Caco-2 (cell line): ENCODE measurements around the gene METTL24. TPM values are rescaled to one million over a fixed set of nuclear protein-coding genes. Genes with fewer than 3 reads are reported as not detected.

Experiments used
- BruUV-seq: library from RNA; stranded (reverse); fragments of 400-500 nt; replicated peaks from 2 replicates; lab custom pipeline; 2021; lab: Mats Ljungman, UMichigan
- CTCF ChIA-PET: fragments of 300-600 bp; sonication (Branson Sonifier 250); formaldehyde crosslinking; loops from one replicate; lab custom pipeline; 2022; ENCODE audit warnings: antibody characterized with exemption; lab: Charles Lee
- POLR2A ChIA-PET: fragments of 300-600 bp; sonication (Branson Sonifier 250); formaldehyde crosslinking; loops from one replicate; lab custom pipeline; 2022; ENCODE audit warnings: antibody characterized with exemption; lab: Charles Lee
- DNase-seq, 2 experiments: peaks; one replicate each; pipeline versions ENCODE4 v3.0.0 to v3.0.0-alpha.2; 2020 to 2022
- H3K27me3 ChIP-seq: replicated peaks from 2 replicates; pipeline ENCODE4 v1.6.0; 2011; ENCODE audit warnings: low read length; ENCODE audit not compliant: control insufficient read depth, insufficient read depth
- H3K36me3 ChIP-seq: 2 replicates; pipeline ENCODE4 v1.5.1; 2011; ENCODE audit warnings: low read length; ENCODE audit not compliant: control insufficient read depth, insufficient read depth
- H3K4me1 ChIP-seq: fragments of 250-450 bp; sonication (Bioruptor Pico); 2 replicates; pipeline ENCODE4 v1.5.1; 2020; ENCODE audit warnings: mild to moderate bottlenecking
- H3K4me3 ChIP-seq: 2 replicates; pipeline ENCODE4 v1.5.1; 2011; ENCODE audit warnings: low read depth, mild to moderate bottlenecking, control low read depth, low read length
- H3K9me3 ChIP-seq: fragments of 250-450 bp; sonication (Bioruptor Pico); 2 replicates; pipeline ENCODE4 v1.5.1; 2020; ENCODE audit warnings: mild to moderate bottlenecking, moderate library complexity
- H3K27ac Mint-ChIP-seq: one replicate; pipeline ENCODE4 v1.8.0; 2022; ENCODE audit warnings: mixed read lengths; ENCODE audit not compliant: unreplicated experiment
- H3K27me3 Mint-ChIP-seq: one replicate; pipeline ENCODE4 v1.8.0; 2022; ENCODE audit warnings: mixed read lengths; ENCODE audit not compliant: insufficient read depth, unreplicated experiment
- H3K36me3 Mint-ChIP-seq: one replicate; pipeline ENCODE4 v1.8.0; 2022; ENCODE audit warnings: mild to moderate bottlenecking, mixed read lengths; ENCODE audit not compliant: insufficient read depth, unreplicated experiment
- H3K4me1 Mint-ChIP-seq: one replicate; pipeline ENCODE4 v1.8.0; 2022; ENCODE audit warnings: low read depth, mixed read lengths; ENCODE audit not compliant: unreplicated experiment
- H3K4me3 Mint-ChIP-seq: one replicate; pipeline ENCODE4 v1.8.0; 2022; ENCODE audit warnings: mild to moderate bottlenecking, moderate library complexity, mixed read lengths; ENCODE audit not compliant: unreplicated experiment
- H3K9me3 Mint-ChIP-seq: one replicate; pipeline ENCODE4 v1.8.0; 2022; ENCODE audit warnings: mixed read lengths; ENCODE audit not compliant: unreplicated experiment
- intact Hi-C: fragments of 100-400 bp; cut with micrococcal nuclease; formaldehyde crosslinking; loops from one replicate; pipeline ENCODE4 v1.10.0; 2022; ENCODE audit not compliant: unreplicated experiment
- total RNA-seq: library from RNA; stranded (reverse); gene quantifications from 2 replicates; pipeline ENCODE4 v1.2.3, GENCODE V29; 2022
- TF ChIP-seq, protein P1 (sequence below), 2 experiments: fragments of 200-600 bp in 1 of 2; IDR thresholded peaks; 1 replicate in 1 of 2; 2 replicates in 1 of 2; pipeline versions ENCODE4 v1.5.1 to v1.8.0; 2011 to 2022; ENCODE audit warnings: antibody characterized with exemption in 1 of 2, control low read depth in 1 of 2, inconsistent platforms in 1 of 2, low read depth in 1 of 2, low read length in 1 of 2, mild to moderate bottlenecking in 1 of 2, moderate library complexity in 1 of 2; ENCODE audit not compliant: insufficient read depth in 1 of 2, severe bottlenecking in 1 of 2, unreplicated experiment in 1 of 2

Gene METTL24
- total RNA-seq, 1 experiment from 2014 or later, result not detected

DNA sequence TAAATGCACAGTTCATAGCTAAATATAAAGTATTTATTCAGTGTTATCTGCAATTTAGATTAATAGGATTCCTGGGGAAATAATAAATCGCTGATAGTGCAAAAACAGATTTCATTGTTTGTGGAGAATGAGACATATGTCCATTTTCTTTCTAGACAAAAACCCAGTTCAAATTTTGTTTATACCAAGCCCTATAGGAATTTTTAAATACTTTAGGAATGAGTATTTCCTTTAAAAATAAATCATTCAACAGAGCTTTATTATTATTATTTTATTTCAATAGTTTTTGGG lies 86.5 kb downstream of the METTL24 start:
- Mint-ChIP-seq H3K27ac (no peak overlapping the region), H3K4me1 (no peaks in the 10 kb centered on the region), H3K4me3 (no peak overlapping the region), H3K27me3 (peaks cover 9% of the 10 kb centered on the region), H3K36me3 (no peaks in the 10 kb centered on the region), H3K9me3 (no peaks in the 10 kb centered on the region)
- Histone ChIP-seq H3K27me3 (no peaks in the 10 kb centered on the region), H3K36me3 (no peaks in the 10 kb centered on the region), H3K4me3 (no peak overlapping the region), H3K9me3 (no peaks in the 10 kb centered on the region), H3K4me1 (no peaks in the 10 kb centered on the region)
- BruUV-seq, result no TSS peak
- no peak for DNase-seq
- TF ChIP-seq, protein P1, sequence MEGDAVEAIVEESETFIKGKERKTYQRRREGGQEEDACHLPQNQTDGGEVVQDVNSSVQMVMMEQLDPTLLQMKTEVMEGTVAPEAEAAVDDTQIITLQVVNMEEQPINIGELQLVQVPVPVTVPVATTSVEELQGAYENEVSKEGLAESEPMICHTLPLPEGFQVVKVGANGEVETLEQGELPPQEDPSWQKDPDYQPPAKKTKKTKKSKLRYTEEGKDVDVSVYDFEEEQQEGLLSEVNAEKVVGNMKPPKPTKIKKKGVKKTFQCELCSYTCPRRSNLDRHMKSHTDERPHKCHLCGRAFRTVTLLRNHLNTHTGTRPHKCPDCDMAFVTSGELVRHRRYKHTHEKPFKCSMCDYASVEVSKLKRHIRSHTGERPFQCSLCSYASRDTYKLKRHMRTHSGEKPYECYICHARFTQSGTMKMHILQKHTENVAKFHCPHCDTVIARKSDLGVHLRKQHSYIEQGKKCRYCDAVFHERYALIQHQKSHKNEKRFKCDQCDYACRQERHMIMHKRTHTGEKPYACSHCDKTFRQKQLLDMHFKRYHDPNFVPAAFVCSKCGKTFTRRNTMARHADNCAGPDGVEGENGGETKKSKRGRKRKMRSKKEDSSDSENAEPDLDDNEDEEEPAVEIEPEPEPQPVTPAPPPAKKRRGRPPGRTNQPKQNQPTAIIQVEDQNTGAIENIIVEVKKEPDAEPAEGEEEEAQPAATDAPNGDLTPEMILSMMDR (IDR thresholded peaks at IDR 0.05; ENCODE audit: insufficient read depth in 1 of 2, low read depth in 1 of 2, low read length in 1 of 2, severe bottlenecking in 1 of 2, unreplicated experiment in 1 of 2), result no peak
- POLR2A ChIA-PET, result no interaction called here
- intact Hi-C loops, result no loop called here
- CTCF ChIA-PET, result no interaction called here

GRCh38 chr6:110270165-110270564 lies 88.0 kb downstream of the METTL24 start:
- no peaks in the 10 kb centered on the region for H3K9me3 ChIP-seq
- no TSS peak for BruUV-seq
- Mint-ChIP-seq H3K9me3 (no peaks in the 10 kb centered on the region), H3K27me3 (peaks cover 7% of the 10 kb centered on the region), H3K4me1 (no peaks in the 10 kb centered on the region), H3K27ac (no peak overlapping the region), H3K4me3 (no peak overlapping the region), H3K36me3 (no peaks in the 10 kb centered on the region)
- H3K27me3 ChIP-seq, result no peaks in the 10 kb centered on the region
- H3K36me3 ChIP-seq, result no peaks in the 10 kb centered on the region
- no peaks in the 10 kb centered on the region for H3K4me1 ChIP-seq
- no peak for DNase-seq
- TF ChIP-seq, protein P1 (IDR thresholded peaks at IDR 0.05; ENCODE audit: insufficient read depth in 1 of 2, low read depth in 1 of 2, low read length in 1 of 2, severe bottlenecking in 1 of 2, unreplicated experiment in 1 of 2), result no peak
- H3K4me3 ChIP-seq, result no peak overlapping the region
- CTCF ChIA-PET, result no interaction called here
- POLR2A ChIA-PET, result interaction anchor here (0.6 kb wide), 1 partner anchor 62 kb away, joined by 5 read pairs; no protein-coding TSS in a partner anchor
- intact Hi-C loops, result no loop called here

GRCh38 chr6:110269623-110270022 lies 88.5 kb downstream of the METTL24 start:
- H3K4me3 ChIP-seq, result no peak overlapping the region
- no peak for DNase-seq
- Mint-ChIP-seq H3K27me3 (peaks cover 6% of the 10 kb centered on the region), H3K36me3 (no peaks in the 10 kb centered on the region), H3K27ac (no peak overlapping the region), H3K9me3 (no peaks in the 10 kb centered on the region), H3K4me1 (no peaks in the 10 kb centered on the region), H3K4me3 (no peak overlapping the region)
- H3K9me3 ChIP-seq, result no peaks in the 10 kb centered on the region
- no peaks in the 10 kb centered on the region for H3K36me3 ChIP-seq
- H3K4me1 ChIP-seq, result no peaks in the 10 kb centered on the region
- BruUV-seq, result no TSS peak
- POLR2A ChIA-PET, result interaction anchor here (0.6 kb wide), 1 partner anchor 63 kb away, joined by 5 read pairs; no protein-coding TSS in a partner anchor
- TF ChIP-seq, protein P1 (IDR thresholded peaks at IDR 0.05; ENCODE audit: insufficient read depth in 1 of 2, low read depth in 1 of 2, low read length in 1 of 2, severe bottlenecking in 1 of 2, unreplicated experiment in 1 of 2), result no peak
- intact Hi-C loops, result no loop called here
- CTCF ChIA-PET, result no interaction called here
- H3K27me3 ChIP-seq, result no peaks in the 10 kb centered on the region
